GM12875 (cell line): ENCODE data around the gene DNAJC11.

Source experiments
- H3K4me3 ChIP-seq: one replicate; pipeline ENCODE4 v1.5.1; 2011; ENCODE audit warnings: low read depth, low read length, control low read depth
- CTCF ChIP-seq: IDR thresholded peaks from 2 replicates; pipeline ENCODE4 v1.5.1; 2011; ENCODE audit warnings: low read depth, mild to moderate bottlenecking, control low read depth, inconsistent platforms, low read length, moderate library complexity, borderline replicate concordance; ENCODE audit not compliant: insufficient read depth

Gene DNAJC11

GRCh38 chr1:6635910-6636760 lies 65.5 kb downstream of the DNAJC11 start:
- no peak for TF ChIP-seq CTCF
- no peak overlapping the region for H3K4me3 ChIP-seq

GRCh38 chr1:6635161-6635909 lies 66.3 kb downstream of the DNAJC11 start:
- TF ChIP-seq CTCF = no peak
- H3K4me3 ChIP-seq = no peak overlapping the region

- no peak overlapping the region for H3K4me3 ChIP-seq
- peak; percentile 52 for TF ChIP-seq CTCF
Observed at GRCh38 chr1:6634371-6635052, 67.1 kb downstream of the DNAJC11 start.

- H3K4me3 ChIP-seq = no peak overlapping the region
- TF ChIP-seq CTCF = no peak
Observed at GRCh38 chr1:6632588-6633514, 68.8 kb downstream of the DNAJC11 start.

GRCh38 chr1:6631058-6631457 lies 70.6 kb downstream of the DNAJC11 start:
- H3K4me3 ChIP-seq = no peak overlapping the region
- no peak for TF ChIP-seq CTCF

- no peak for TF ChIP-seq CTCF
- H3K4me3 ChIP-seq = no peak overlapping the region
Observed at GRCh38 chr1:6630027-6630426, 71.6 kb downstream of the DNAJC11 start.
